CD8-positive, alpha-beta memory T cell (primary cell): ENCODE results near the gene AUH. TPM values are rescaled to one million over a fixed set of nuclear protein-coding genes. Genes with fewer than 3 reads are reported as not detected.
A peak's percentile ranks its signal among the peaks of the same experiment; 100 is the strongest.

Experiments
- CTCF ChIA-PET: fragments of 350-600 bp; sonication (Branson Sonifier 250); formaldehyde crosslinking; loops from one replicate; lab custom pipeline; 2021; ENCODE audit warnings: antibody characterized with exemption; lab: Charles Lee
- POLR2A ChIA-PET: fragments of 350-600 bp; sonication (Branson Sonifier 250); formaldehyde crosslinking; loops from one replicate; lab custom pipeline; 2021; ENCODE audit warnings: antibody characterized with exemption; lab: Charles Lee
- DNase-seq, 5 donors: peaks; one replicate each; pipeline versions ENCODE4 v3.0.0 to v3.0.0-alpha.2; 2020 to 2022; ENCODE audit warnings: mixed read lengths in 1 of 5
- H3K27ac ChIP-seq: one replicate; pipeline ENCODE4 v1.7.0; 2013; ENCODE audit warnings: low read depth, mild to moderate bottlenecking, low read length, moderate library complexity
- H3K27me3 ChIP-seq: 2 replicates; pipeline ENCODE4 v1.7.0; 2013; ENCODE audit warnings: low read length, mild to moderate bottlenecking; ENCODE audit not compliant: insufficient read depth, poor library complexity, severe bottlenecking
- H3K36me3 ChIP-seq: 2 replicates; pipeline ENCODE4 v1.7.0; 2013; ENCODE audit warnings: mild to moderate bottlenecking, low read length, moderate library complexity; ENCODE audit not compliant: insufficient read depth
- H3K4me1 ChIP-seq: 2 replicates; pipeline ENCODE4 v1.7.0; 2013; ENCODE audit warnings: mild to moderate bottlenecking, low read length, moderate library complexity; ENCODE audit not compliant: insufficient read depth
- H3K4me3 ChIP-seq: 2 replicates; pipeline ENCODE4 v1.7.0; 2013; ENCODE audit warnings: mild to moderate bottlenecking, low read length
- H3K9me3 ChIP-seq: 2 replicates; pipeline ENCODE4 v1.7.0; 2013; ENCODE audit warnings: mild to moderate bottlenecking, low read length
- H3K27ac Mint-ChIP-seq, 8 donors: one replicate each; pipeline ENCODE4 v1.8.0; 2020 to 2021; ENCODE audit warnings: mixed read lengths in 8 of 8, mild to moderate bottlenecking in 6 of 8, inconsistent platforms in 3 of 8, moderate library complexity in 3 of 8
- H3K27me3 Mint-ChIP-seq, 2 donors: one replicate each; pipeline ENCODE4 v1.8.0; 2020 to 2021; ENCODE audit warnings: mixed read lengths in 2 of 2, mild to moderate bottlenecking in 1 of 2, moderate library complexity in 1 of 2
- H3K36me3 Mint-ChIP-seq, 3 donors: one replicate each; pipeline ENCODE4 v1.8.0; 2020 to 2021; ENCODE audit warnings: mixed read lengths in 3 of 3, inconsistent platforms in 1 of 3, mild to moderate bottlenecking in 1 of 3
- H3K4me1 Mint-ChIP-seq, 3 donors: one replicate each; pipeline ENCODE4 v1.8.0; 2020 to 2021; ENCODE audit warnings: mixed read lengths in 3 of 3, inconsistent platforms in 1 of 3, mild to moderate bottlenecking in 1 of 3
- H3K4me3 Mint-ChIP-seq, 7 donors: one replicate each; pipeline ENCODE4 v1.8.0; 2020 to 2021; ENCODE audit warnings: mixed read lengths in 7 of 7, mild to moderate bottlenecking in 6 of 7, moderate library complexity in 4 of 7, inconsistent platforms in 2 of 7
- H3K9me3 Mint-ChIP-seq, 5 donors: one replicate each; pipeline ENCODE4 v1.8.0; 2020 to 2022; ENCODE audit warnings: mixed read lengths in 5 of 5, mild to moderate bottlenecking in 3 of 5, moderate library complexity in 2 of 5, inconsistent platforms in 1 of 5
- polyA plus RNA-seq: library from polyadenylated mRNA; unstranded; fragments of 300-500 nt; fragmentation: Illumina TruSeq; gene quantifications from one replicate; pipeline ENCODE4 v1.2.3, GENCODE V29; 2021
- total RNA-seq, 2 experiments: library from RNA; stranded (reverse); gene quantifications; one replicate each; pipeline ENCODE4 v1.2.3, GENCODE V29; 2021

AUH gene
- total and polyA plus RNA-seq, 3 experiments from 2014 or later = 12.8 to 35.0 (median 33.5) TPM

GRCh38 chr9:91174772-91175171 lies 186.9 kb downstream of the AUH start:
- peaks cover 0 to 28% (median 7%) of the 10 kb centered on the region in 3 donors for H3K36me3 Mint-ChIP-seq
- H3K4me3 Mint-ChIP-seq = peak overlapping the region; percentile 3 to 59 (median 33)
- peaks cover 5% of the 10 kb centered on the region for H3K9me3 ChIP-seq
- H3K27ac ChIP-seq = no peak overlapping the region
- H3K9me3 Mint-ChIP-seq = peaks cover 22 to 25% (median 23%) of the 10 kb centered on the region in 5 donors
- CTCF ChIA-PET = interaction anchor here (1.2 to 1.7 kb wide), 3 partner anchors 10 to 23 kb away, joined by 3 to 5 read pairs (median 4); no protein-coding TSS in a partner anchor
- peaks cover 29% of the 10 kb centered on the region for H3K4me1 ChIP-seq
- H3K4me3 ChIP-seq = no peak overlapping the region
- no peaks in the 10 kb centered on the region for H3K36me3 ChIP-seq
- no peaks in the 10 kb centered on the region for H3K27me3 ChIP-seq
- DNase-seq = peak in 2 of 5 donors; percentile 29 to 34
- POLR2A ChIA-PET = interaction anchor here (0.9 to 1.8 kb wide), 3 partner anchors 10 to 24 kb away, joined by 3 to 8 read pairs (median 5); no protein-coding TSS in a partner anchor
- no peaks in the 10 kb centered on the region for H3K27me3 Mint-ChIP-seq
- peak overlapping the region in 6 of 8 donors; percentile 0 to 94 (median 45) for H3K27ac Mint-ChIP-seq
- peaks cover 35 to 57% (median 38%) of the 10 kb centered on the region in 3 donors for H3K4me1 Mint-ChIP-seq

GRCh38 chr9:91172329-91172728 lies 189.4 kb downstream of the AUH start:
- H3K27ac ChIP-seq = no peak overlapping the region
- CTCF ChIA-PET = no interaction called here
- peaks cover 19% of the 10 kb centered on the region for H3K4me1 ChIP-seq
- H3K36me3 Mint-ChIP-seq = peaks cover 2 to 28% (median 7%) of the 10 kb centered on the region in 3 donors
- H3K9me3 Mint-ChIP-seq = peaks cover 22 to 25% (median 23%) of the 10 kb centered on the region in 5 donors
- H3K27me3 ChIP-seq = no peaks in the 10 kb centered on the region
- no peak overlapping the region for H3K27ac Mint-ChIP-seq
- no peaks in the 10 kb centered on the region for H3K27me3 Mint-ChIP-seq
- H3K4me3 Mint-ChIP-seq = no peak overlapping the region
- H3K36me3 ChIP-seq = no peaks in the 10 kb centered on the region
- POLR2A ChIA-PET = no interaction called here
- peaks cover 5% of the 10 kb centered on the region for H3K9me3 ChIP-seq
- peaks cover 27 to 43% (median 28%) of the 10 kb centered on the region in 3 donors for H3K4me1 Mint-ChIP-seq
- DNase-seq = no peak
- no peak overlapping the region for H3K4me3 ChIP-seq

- H3K9me3 Mint-ChIP-seq = peaks cover 22 to 25% (median 23%) of the 10 kb centered on the region in 5 donors
- no peak overlapping the region for H3K27ac ChIP-seq
- ChIA-PET CTCF (no interaction called here), POLR2A (no interaction called here)
- H3K27me3 Mint-ChIP-seq = no peaks in the 10 kb centered on the region
- no peak overlapping the region for H3K4me3 Mint-ChIP-seq
- no peak for DNase-seq
- peaks cover 2 to 28% (median 7%) of the 10 kb centered on the region in 3 donors for H3K36me3 Mint-ChIP-seq
- peaks cover 5% of the 10 kb centered on the region for H3K9me3 ChIP-seq
- H3K27ac Mint-ChIP-seq = no peak overlapping the region
- peaks cover 21 to 43% (median 22%) of the 10 kb centered on the region in 3 donors for H3K4me1 Mint-ChIP-seq
- H3K4me3 ChIP-seq = no peak overlapping the region
- no peaks in the 10 kb centered on the region for H3K36me3 ChIP-seq
- peaks cover 16% of the 10 kb centered on the region for H3K4me1 ChIP-seq
- H3K27me3 ChIP-seq = no peaks in the 10 kb centered on the region
Measured at GRCh38 chr9:91170951-91171350, 190.8 kb downstream of the AUH start.

GRCh38 chr9:91166796-91167366 lies 194.8 kb downstream of the AUH start:
- H3K27me3 ChIP-seq = no peaks in the 10 kb centered on the region
- H3K27ac ChIP-seq = no peak overlapping the region
- ChIA-PET POLR2A (no interaction called here), CTCF (no interaction called here)
- no peaks in the 10 kb centered on the region for H3K27me3 Mint-ChIP-seq
- H3K36me3 ChIP-seq = no peaks in the 10 kb centered on the region
- peak overlapping the region in 1 of 8 donors; percentile 26 for H3K27ac Mint-ChIP-seq
- peaks cover 36% of the 10 kb centered on the region for H3K4me1 ChIP-seq
- no peak overlapping the region for H3K4me3 ChIP-seq
- H3K9me3 ChIP-seq = peaks cover 5% of the 10 kb centered on the region
- H3K36me3 Mint-ChIP-seq = peaks cover 2 to 18% (median 3%) of the 10 kb centered on the region in 3 donors
- H3K4me3 Mint-ChIP-seq = no peak overlapping the region
- H3K9me3 Mint-ChIP-seq = peaks cover 14 to 16% (median 15%) of the 10 kb centered on the region in 5 donors
- H3K4me1 Mint-ChIP-seq = peaks cover 36 to 50% (median 40%) of the 10 kb centered on the region in 3 donors
- no peak for DNase-seq

GRCh38 chr9:91164724-91165520 lies 196.8 kb downstream of the AUH start:
- Histone ChIP-seq H3K27ac (peak overlapping the region; percentile 57), H3K9me3 (no peaks in the 10 kb centered on the region), H3K27me3 (no peaks in the 10 kb centered on the region), H3K4me3 (no peak overlapping the region), H3K4me1 (peaks cover 41% of the 10 kb centered on the region), H3K36me3 (no peaks in the 10 kb centered on the region)
- Mint-ChIP-seq H3K27ac (peak overlapping the region; percentile 55 to 86 (median 76)), H3K9me3 (no peaks in the 10 kb centered on the region), H3K27me3 (no peaks in the 10 kb centered on the region), H3K36me3 (peaks cover 0 to 2% (median 0%) of the 10 kb centered on the region in 3 donors), H3K4me3 (peak overlapping the region; percentile 35 to 91 (median 72)), H3K4me1 (peaks cover 44 to 61% (median 48%) of the 10 kb centered on the region in 3 donors)
- DNase-seq = peak; percentile 13 to 82 (median 47)
- CTCF ChIA-PET = interaction anchor here (0.9 to 1.3 kb wide), 3 partner anchors 33 to 262 kb away, joined by 3 to 4 read pairs (median 3); no protein-coding TSS in a partner anchor
- POLR2A ChIA-PET = interaction anchor here (0.7 to 2.6 kb wide), 6 partner anchors 9 to 65 kb away, joined by 3 to 10 read pairs (median 3); no protein-coding TSS in a partner anchor

Other genes starting within 250 kb of the AUH start
- gene NFIL3, start 61.9 kb upstream of the AUH start, total RNA-seq = 10 to 100 TPM; 68.6 to 69.3 TPM
- 5.4 TPM for gene NFIL3, start 61.9 kb upstream of the AUH start, polyA plus RNA-seq